ENCODE measurements around the gene AIFM3.

DNA sequence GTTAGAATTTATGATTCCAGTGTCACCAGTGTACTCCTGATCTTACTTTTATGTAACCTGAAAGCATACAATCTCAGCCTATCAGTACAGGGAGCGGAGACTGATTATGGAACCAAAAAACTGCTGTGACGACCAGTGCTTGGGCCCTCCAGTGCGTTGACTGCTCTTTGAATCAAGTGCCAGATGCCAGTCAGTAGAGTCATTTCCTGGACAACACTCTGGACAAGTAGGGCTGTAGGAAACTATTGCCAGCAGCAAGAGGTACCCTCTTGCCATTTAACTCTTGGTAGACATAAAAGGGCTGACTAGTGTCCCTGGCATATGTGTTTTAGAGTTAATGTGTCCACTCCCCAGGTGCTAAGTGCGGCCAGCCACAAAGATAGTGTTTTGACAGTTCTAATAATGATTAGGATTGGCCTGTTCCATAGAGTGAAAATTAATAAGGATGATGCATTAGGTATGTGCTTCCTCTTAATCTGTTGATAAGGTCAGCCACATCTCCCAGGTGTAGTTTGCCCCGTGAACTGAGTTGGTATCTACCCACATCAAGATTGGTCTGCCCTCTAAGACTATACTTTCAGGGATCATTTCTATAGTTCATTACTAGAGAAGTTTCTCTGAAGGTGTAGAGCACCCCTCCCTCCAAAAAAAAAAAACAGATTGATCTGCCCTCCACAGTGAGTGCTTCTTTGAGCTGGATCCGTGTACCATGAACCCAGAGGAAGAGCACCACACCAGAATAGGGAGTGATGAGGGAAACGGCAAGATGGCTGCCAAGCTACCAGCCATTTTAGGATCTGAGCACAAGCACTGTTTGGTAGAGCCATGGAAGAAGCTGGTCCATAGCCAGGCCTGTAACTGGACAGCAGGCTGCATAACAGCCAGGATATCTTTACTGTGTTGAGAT lies 20.7 kb upstream of the AIFM3 start:
- TF ChIP-seq, protein P1, sequence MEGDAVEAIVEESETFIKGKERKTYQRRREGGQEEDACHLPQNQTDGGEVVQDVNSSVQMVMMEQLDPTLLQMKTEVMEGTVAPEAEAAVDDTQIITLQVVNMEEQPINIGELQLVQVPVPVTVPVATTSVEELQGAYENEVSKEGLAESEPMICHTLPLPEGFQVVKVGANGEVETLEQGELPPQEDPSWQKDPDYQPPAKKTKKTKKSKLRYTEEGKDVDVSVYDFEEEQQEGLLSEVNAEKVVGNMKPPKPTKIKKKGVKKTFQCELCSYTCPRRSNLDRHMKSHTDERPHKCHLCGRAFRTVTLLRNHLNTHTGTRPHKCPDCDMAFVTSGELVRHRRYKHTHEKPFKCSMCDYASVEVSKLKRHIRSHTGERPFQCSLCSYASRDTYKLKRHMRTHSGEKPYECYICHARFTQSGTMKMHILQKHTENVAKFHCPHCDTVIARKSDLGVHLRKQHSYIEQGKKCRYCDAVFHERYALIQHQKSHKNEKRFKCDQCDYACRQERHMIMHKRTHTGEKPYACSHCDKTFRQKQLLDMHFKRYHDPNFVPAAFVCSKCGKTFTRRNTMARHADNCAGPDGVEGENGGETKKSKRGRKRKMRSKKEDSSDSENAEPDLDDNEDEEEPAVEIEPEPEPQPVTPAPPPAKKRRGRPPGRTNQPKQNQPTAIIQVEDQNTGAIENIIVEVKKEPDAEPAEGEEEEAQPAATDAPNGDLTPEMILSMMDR (IDR thresholded peaks at IDR 0.05; ENCODE audit: low read depth, low read length, missing input control) = no peak
- TF ChIP-seq RXRA (IDR thresholded peaks at IDR 0.05) (no peak), FOXA2 (IDR thresholded peaks at IDR 0.05) (no peak)

Data from liver (tissue), 3 donors.